T47D (cell line): ENCODE data around the gene FAM83E.

Experiments
- DNase-seq, 2 experiments: peaks; one replicate each; pipeline versions ENCODE4 v3.0.0 to v3.0.0-alpha.2; 2011 to 2012; ENCODE audit warnings: low read depth in 1 of 2, low spot score in 1 of 2
- JUND ChIP-seq: IDR thresholded peaks from 2 replicates; pipeline ENCODE4 v1.6.1; 2012; ENCODE audit warnings: low read depth
- in situ Hi-C: cut with HindIII; loops from 2 replicates; pipeline ENCODE4 v1.10.0; 2016; ENCODE audit warnings: low sequenced_read_pairs, low pct_unique_long_range_greater_than_20kb

The FAM83E gene

DNA sequence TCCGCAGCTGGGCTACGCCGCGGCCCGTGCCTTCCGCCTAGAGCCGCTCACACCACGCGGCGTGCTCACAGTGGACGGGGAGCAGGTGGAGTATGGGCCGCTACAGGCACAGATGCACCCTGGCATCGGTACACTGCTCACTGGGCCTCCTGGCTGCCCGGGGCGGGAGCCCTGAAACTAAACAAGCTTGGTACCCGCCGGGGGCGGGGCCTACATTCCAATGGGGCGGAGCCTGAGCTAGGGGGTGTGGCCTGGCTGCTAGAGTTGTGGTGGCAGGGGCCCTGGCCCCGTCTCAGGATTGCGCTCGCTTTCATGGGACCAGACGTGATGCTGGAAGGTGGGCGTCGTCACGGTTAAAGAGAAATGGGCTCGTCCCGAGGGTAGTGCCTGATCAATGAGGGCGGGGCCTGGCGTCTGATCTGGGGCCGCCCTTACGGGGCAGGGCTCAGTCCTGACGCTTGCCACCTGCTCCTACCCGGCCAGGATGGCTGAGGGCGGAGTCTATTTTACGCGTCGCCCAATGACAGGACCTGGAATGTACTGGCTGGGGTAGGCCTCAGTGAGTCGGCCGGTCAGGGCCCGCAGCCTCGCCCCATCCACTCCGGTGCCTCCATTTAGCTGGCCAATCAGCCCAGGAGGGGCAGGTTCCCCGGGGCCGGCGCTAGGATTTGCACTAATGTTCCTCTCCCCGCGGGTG, 14.9 kb upstream of the FAM83E start:
- no peak for DNase-seq
- TF ChIP-seq JUND, result no peak
- in situ Hi-C loops, result no loop called here

- in situ Hi-C loops, result no loop called here
- TF ChIP-seq JUND, result no peak
- DNase-seq, result no peak
Measured at GRCh38 chr19:48629297-48629598, 14.4 kb upstream of the FAM83E start.

DNA sequence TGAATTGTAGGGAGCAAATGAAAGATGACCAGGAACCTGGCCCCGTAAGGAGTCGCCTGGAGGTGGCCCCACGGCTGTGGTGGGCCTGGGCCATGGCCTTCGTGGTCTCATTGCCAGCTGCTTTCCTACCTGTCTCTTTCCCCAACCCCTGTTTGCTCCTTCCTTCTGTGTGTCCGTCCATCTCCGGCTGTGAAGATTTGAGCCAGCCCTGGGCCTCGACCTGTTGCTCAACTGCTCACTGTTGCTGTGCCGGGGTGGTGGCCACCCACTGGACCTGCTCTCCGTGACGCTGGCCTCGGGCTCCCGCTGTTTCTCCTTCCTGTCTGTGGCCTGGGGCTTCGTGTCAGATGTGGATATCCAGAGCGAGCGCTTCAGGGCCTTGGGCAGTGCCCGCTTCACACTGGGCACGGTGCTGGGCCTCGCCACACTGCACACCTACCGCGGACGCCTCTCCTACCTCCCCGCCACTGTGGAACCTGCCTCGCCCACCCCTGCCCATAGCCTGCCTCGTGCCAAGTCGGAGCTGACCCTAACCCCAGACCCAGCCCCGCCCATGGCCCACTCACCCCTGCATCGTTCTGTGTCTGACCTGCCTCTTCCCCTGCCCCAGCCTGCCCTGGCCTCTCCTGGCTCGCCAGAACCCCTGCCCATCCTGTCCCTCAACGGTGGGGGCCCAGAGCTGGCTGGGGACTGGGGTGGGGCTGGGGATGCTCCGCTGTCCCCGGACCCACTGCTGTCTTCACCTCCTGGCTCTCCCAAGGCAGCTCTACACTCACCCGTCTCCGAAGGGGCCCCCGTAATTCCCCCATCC, 13.8 kb upstream of the FAM83E start:
- no peak for TF ChIP-seq JUND
- no peak for DNase-seq
- in situ Hi-C loops, result no loop called here

- no peak for TF ChIP-seq JUND
- no peak for DNase-seq
- in situ Hi-C loops, result no loop called here
Measured at GRCh38 chr19:48627865-48628314, 13.0 kb upstream of the FAM83E start.

- in situ Hi-C loops, result no loop called here
- no peak for DNase-seq
- TF ChIP-seq JUND, result no peak
Measured at GRCh38 chr19:48627201-48627864, 12.5 kb upstream of the FAM83E start.

DNA sequence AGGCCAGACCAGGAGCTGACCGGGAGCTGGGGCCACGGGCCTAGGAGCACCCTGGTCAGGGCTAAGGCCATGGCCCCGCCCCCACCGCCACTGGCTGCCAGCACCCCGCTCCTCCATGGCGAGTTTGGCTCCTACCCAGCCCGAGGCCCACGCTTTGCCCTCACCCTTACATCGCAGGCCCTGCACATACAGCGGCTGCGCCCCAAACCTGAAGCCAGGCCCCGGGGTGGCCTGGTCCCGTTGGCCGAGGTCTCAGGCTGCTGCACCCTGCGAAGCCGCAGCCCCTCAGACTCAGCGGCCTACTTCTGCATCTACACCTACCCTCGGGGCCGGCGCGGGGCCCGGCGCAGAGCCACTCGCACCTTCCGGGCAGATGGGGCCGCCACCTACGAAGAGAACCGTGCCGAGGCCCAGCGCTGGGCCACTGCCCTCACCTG, 11.0 kb upstream of the FAM83E start:
- no peak for DNase-seq
- no peak for TF ChIP-seq JUND
- in situ Hi-C loops, result no loop called here

DNA sequence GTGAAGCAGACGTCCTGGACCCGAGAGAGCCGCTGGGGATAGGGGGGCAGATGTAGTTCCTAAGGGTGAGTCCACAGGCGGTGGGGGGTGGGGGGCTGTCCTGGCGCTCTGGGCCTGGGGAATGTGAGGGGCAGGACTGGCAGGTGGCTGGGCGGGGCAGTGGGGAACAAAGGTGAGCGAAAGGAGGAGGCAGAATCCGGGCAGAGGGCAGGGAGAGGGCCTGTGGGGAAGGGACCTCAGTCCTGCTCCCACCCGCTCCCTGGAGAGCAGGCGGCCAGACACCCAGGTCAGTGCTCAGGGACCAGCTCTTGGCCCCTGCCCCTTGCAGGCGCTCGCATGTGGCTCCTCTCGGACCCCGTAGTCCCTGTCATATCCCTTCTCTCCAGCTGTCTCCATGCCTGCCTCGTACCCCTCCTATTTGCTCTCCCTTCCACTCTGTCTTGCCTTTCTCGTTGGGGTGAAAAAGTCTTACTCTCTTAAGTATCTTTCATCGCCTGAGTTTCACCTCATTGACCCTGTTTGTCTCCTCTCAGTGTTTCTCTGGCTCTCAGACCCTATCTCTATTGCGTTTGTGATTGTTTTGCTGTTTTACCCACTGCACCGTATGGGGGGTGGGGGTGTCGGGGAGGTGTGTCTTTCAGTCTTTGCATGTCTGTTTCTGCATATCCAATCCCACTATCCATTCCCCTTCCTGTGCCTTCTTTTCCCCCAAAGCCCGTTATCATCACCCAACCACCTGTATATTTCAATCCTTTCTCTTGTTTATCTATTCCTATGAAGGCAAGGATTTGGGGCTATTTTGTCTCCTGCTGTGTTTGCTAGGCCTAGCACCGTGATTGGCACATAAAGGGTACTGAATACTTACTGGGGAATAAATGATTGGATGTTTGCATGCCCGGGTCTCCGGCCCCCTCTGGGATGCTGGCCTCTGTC, 10.2 kb upstream of the FAM83E start:
- TF ChIP-seq JUND, result no peak
- DNase-seq, result no peak
- in situ Hi-C loops, result no loop called here

DNA sequence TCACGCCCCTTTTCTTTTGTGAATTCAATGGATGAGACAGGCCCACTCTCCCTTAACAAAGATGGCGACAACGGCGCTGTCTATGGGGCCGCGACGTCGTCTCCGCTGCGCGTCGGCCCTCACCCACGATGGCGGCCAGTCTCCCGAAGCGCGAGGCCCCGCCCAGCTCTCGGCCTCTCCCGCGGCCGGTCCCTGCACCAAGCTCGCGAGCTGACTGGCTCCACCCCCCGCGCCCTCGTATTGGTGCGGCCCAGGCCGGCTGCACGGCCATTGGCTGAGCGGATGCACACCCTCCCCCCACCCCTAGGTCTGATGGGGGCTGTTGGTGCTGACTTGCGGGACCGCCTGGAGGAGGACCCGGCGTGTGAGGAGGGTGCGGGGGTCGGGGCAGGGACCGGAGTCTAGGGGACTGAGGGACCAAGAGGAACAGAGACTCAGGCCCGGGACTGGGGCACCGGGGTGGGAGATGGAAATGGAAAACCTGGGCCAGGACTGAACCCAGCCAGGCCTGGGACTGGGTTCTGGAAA, 9.3 kb upstream of the FAM83E start:
- DNase-seq, result peak; percentile 66 to 89
- no peak for TF ChIP-seq JUND
- in situ Hi-C loops, result no loop called here

DNA sequence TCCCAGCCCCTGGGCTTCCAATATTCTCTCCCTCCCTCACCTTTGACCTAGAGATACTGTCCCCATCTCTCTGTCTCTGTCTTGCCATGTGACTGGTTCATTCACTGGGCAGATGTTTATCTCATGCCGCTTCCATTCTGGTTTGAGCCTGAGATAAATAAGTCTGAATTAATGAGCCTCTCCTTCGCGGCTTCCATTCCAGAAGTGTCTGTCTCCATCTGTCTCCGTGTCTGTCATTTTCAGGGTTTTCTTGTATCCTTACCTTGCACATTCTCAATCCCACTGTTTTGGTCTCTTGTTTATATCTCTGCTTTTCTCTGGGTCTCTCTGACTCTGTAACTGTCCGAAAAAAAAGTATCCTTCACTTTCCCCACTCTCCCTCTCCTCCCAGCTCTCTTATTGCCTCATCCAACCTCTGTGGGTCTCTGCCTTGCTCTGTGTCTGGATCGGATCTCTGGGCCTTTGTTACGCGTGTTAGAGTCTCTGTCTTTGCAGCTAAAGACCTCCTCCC, 8.7 kb upstream of the FAM83E start:
- TF ChIP-seq JUND, result no peak
- in situ Hi-C loops, result no loop called here
- no peak for DNase-seq

DNA sequence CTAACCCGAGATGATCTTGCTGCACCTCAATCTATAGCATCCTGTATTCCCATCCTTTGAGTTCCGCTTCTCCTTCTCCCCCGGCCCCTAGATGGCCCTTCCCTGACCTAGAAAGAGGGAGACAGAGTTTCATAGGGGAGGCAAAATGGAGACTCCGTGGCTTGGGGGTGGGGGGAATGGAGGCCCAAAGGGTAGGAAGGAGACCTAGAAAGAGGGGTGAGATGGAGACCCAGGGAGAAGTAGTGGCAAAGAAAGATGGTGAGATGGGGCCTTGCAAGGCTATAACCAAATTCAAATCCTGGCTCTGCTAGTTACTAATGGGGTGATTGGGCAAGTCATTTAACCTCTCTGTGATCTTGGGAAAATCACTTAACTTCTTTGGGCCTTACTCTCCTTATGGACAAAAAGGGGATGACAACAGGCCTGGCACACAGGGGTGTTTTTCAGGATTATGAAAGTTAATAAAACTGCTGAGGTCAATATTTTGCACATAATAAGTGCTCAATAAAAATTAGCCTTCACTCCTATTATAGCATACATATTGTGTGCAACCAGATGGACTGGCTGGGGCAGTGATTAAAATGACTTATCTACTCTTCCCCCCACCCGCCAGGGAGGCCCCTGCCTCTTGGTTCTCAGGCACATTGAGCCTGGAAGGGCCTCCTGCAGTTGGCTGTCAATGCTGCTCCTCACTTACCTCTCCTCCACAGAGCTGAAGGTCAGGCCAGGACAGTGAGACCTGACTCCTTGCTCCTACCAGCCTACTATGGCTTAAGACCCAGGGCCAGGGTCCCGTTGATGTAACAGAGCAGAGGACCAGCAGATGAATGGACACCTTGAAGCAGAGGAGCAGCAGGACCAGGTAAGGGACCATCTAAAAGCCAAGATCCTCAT, 5.1 kb upstream of the FAM83E start:
- in situ Hi-C loops, result no loop called here
- no peak for TF ChIP-seq JUND
- no peak for DNase-seq

- in situ Hi-C loops, result no loop called here
- peak; percentile 89 to 99 for DNase-seq
- TF ChIP-seq JUND, result no peak
Measured at GRCh38 chr19:48618916-48619691, 4.2 kb upstream of the FAM83E start, which contains the start of the genes RPL18 and SPHK2. Gene RPL18 (minus strand): TSS chr19:48619178. CDS start chr19:48619143, 35 bp downstream. Gene SPHK2 (plus strand): TSS chr19:48619506. CDS start chr19:48620515, 1,009 bp downstream.
